Left cardiac atrium (tissue), 4 donors: ENCODE data around the gene JAK2. TPM values are rescaled to one million over a fixed set of nuclear protein-coding genes. Genes with fewer than 3 reads are reported as not detected.
A peak's percentile ranks its signal among the peaks of the same experiment; 100 is the strongest.
"Not testable (repeated sequence)": the region's sequence is repeated elsewhere in the genome, so short reads cannot be mapped to it uniquely, and the experiment has no call there.

Source experiments
- ATAC-seq, 2 donors: fragments of 200-7000 bp; cut with Tn5 transposase; one replicate each; pipeline ENCODE4 v1.9.1; 2020; ENCODE audit warnings: mild to moderate bottlenecking in 2 of 2, moderate library complexity in 2 of 2
- DNase-seq: peaks from one replicate; pipeline ENCODE4 v3.0.0-alpha.2; 2020
- intact Hi-C, 2 donors: fragments of 100-400 bp; cut with DNase I; formaldehyde crosslinking; loops; one replicate each; pipeline versions ENCODE4 v1.14.1 to v1.15.1; 2022 to 2023
- total RNA-seq, 2 donors: library from RNA; stranded (reverse); fragmentation: NEBNext Ultra II Directional; extraction: Animal tissue kit (Norgen Biotek cat#: 25700); gene quantifications; one replicate each; pipeline ENCODE4 v1.2.1, GENCODE V29; 2021
- donor health status: DM: no; HTN: yes; CAD: no.
- donor health status: DM: no; HTN: yes; CAD: no; lungs with severe emphysema.
- donor health status: DM: yes; HTN: yes; CAD: no.
- donor health status: Dilated cardiomyopathy.

Gene JAK2
- total RNA-seq, 2 donors from 2014 or later = 11.4 to 11.8 TPM

DNA sequence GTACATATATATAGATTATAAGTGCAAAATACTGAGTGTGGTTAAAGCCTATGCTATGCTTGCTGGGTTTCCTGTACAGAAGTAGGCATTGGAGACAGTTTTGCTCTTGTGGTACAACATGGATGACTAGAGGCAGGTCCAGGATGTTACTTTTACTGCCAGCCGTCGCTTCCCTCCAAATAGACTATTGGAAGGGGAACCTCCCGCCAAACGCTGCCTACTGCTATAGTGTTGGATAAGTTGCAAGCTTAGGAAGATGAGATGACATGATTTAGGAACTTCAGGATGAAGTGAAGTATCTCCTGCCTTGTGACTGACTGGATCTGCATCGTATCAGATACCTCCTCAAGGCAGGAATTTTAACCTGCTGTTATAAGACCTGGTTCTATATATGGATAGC, 30.9 kb downstream of the JAK2 start:
- no peak for ATAC-seq

DNA sequence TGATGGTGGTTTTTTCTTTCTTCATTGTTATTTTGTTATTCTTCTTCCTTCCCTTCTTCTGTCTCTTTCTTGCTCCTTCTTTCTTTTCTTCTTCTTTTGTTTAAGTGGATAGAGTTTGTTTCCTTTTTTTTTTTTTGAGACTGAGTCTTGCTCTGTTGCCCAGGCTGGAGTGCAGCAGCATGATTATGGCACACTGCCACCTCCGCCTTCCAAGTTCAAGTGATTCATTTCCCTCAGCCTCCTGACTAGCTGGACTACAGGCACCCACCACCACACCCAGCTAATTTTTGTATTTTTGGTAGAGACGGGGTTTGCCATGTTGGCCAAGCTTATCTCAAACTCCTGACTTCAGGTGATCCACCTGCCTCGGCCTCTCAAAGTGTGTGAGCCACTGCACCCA, 40.3 kb downstream of the JAK2 start:
- intact Hi-C loops = no loop called here
- peak; percentile 28 for DNase-seq

More for the DNA sequence above, 30.9 kb downstream of the JAK2 start:
- intact Hi-C loops = no loop called here
- no peak for DNase-seq

DNA sequence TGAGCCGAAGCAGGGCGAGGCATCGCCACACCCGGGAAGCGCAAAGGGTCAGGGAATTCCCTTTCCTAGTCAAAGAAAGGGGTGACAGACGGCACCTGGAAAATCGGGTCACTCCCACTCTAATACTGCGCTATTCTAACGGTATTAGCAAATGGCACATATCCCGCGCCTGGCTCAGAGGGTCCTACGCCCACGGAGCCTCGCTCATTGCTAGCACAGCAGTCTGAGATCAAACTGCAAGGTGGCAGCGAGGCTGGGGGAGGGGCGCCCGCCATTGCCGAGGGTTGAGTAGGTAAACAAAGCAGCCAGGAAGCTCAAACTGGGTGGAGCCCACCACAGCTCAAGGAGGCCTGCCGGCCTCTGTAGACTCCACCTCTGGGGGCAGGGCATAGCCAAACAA, 46.9 kb downstream of the JAK2 start:
- DNase-seq, ATAC-seq, intact Hi-C loops: not testable (repeated sequence)

More for the DNA sequence above, 40.3 kb downstream of the JAK2 start:
- ATAC-seq = no peak

DNA sequence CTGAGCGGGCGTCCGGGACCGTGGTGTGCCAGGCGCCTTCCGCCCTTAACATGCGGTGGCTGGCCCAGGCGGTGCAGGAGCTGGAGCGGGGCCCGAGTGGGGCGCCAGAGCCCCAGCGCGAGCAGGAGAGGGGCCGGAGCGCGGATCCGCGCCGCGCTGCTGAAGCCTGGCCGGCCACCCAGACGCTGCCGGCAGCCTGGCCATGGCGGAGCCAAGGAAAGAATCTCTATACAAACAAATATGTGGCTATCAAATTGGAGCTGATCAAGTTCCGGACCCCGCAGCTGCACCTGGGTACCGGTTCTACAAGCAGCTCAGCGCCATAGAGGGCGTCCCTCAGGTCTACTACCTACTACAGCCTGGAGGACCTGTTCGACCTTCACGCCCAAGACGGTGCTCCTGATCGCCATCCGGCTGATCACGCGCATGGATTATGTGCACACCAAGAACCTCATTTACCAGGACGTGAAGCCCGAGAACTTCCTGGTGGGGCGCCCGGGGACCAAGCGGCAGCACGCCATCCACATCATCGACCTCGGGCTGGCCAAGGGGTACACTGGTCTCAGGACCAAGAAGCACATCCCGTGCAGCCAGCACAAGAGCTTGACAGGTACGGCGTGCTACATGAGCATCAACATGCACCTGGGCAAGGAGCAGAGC, 55.8 kb downstream of the JAK2 start:
- DNase-seq (peak; percentile 18), ATAC-seq (no peak)
- intact Hi-C loops = no loop called here

DNA sequence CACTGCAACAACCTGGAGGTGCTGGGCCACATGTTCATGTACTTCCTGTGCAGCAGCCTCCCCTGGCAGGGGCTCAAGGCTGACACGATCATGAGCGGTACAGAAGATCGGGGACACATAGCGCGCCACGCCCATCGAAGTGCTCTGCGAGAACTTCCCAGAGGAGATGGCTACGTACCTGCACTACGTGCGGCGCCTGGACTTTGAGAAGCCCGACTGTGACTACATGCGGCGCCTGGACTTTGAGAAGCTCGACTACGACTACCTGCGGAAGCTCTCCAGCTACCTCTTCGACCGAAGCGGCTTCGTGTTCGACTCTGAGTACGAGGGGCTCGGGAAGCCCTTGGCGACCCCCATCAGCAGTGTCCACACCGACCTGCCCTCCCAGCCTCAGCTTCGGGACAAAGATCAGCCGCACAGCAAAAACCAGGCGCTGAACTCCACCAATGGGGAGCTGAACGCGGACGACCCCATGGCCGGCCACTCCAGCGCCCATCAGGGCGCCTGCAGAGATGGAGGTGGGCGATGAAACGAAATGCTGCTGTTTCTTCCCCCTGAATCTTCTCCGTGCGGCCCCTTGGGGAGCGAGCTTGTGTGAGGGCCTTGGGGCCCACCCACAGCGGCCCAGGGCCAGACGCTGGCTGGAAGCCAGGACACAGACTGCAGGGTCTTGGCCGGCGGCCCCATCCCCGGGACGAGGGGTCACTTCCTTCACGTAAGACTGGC, 56.5 kb downstream of the JAK2 start:
- DNase-seq (peak; percentile 18), ATAC-seq (no peak)
- intact Hi-C loops = no loop called here

DNA sequence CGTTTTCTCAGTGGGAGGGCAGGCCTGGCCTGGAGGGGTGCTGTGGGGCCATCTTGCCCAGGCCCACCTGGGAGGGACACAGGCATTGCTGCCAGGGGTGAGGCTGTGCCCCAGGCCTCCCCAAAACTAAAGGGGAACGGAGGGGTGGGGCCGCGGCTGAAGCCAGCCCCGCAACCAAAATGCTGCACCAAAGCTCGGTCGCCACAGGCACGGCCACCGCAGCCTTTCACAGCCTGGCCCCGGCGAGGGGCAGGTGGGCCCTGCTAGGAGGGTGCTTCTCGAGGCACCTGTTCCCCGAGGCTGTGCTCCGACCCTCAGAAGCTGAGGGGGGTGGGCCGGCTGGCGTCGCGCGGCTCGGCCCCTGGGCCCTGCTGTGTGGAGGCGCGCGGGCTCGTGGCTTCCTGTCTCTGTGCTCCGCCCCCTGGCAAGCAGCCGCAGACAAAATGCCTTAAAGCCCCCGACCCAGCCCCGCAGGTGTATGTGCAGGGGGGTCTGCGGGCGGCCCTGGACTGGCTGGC, 57.6 kb downstream of the JAK2 start:
- ATAC-seq (peak; percentile 23 to 44), DNase-seq (peak; percentile 24)
- intact Hi-C loops = no loop called here

DNA sequence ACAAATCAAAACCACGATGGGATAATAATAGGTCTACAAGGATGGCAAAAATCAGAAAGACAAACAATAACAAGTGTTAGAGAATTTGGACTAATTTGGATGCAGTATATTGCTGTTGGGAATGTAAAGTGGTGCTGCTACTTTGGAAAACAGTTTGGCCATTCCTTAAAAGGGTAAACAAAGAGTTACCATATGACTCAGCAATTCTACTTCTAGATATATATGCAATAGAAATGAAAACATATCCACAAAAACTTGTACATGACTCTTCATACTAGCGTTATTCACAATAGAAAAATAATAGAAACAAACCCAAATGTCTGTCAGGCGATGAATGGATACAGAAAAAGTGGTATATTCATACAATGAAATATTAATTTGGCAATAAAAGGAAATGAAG, 58.3 kb downstream of the JAK2 start:
- intact Hi-C loops = no loop called here
- ATAC-seq = no peak
- no peak for DNase-seq

DNA sequence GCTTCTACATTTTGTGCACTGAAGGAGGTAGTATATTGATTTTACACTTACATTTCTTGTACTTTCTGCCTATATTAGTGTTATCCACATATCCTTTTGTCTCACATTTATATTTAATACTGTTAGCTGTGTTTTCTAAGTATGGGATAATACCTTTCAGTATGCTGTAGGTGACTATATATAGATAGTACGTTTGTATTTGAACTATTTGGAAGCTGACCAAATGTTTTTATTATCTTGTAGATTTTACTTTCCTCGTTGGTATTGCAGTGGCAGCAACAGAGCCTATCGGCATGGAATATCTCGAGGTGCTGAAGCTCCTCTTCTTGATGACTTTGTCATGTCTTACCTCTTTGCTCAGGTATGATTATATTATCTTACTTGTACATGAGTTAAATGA, 59.1 kb downstream of the JAK2 start:
- ATAC-seq (no peak), DNase-seq (no peak)
- intact Hi-C loops = no loop called here

DNA sequence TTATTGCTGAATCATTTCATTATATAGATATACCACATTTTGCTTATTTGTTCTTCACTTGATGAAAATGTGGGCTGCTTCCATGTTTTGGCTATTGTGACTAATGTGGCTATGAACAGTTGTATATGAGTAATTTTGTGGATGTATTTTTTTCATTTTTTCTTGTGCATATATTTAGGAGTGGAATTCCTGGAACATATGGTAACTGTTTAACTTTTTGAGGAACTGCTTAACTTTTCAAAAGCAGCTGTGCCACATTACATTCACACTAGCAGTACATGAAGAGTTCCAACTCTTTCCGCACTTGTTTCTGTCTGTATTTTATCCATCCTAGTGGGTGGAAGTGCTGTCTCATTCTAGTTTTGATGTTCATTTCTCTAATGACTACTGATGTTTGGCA, 67.8 kb downstream of the JAK2 start:
- no peak for DNase-seq
- intact Hi-C loops = no loop called here
- no peak for ATAC-seq

DNA sequence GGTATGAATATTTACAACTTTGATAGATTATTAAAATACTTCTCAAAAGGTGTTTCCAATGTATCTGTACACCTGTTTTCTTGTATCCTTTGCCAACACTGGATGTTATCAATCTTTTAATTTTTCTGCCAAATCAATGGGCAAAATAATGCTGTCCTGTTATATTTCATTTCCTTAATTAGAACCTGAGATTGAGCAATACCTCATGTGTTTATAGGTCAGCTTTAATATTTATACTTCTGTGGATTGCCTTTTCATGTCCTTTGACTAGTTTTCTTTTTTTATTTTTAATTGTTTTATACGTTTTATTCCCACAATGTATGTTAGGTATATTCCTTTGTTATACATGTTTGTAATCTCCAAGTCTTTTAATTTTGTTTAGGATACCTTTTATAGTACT, 77.6 kb downstream of the JAK2 start:
- ATAC-seq (no peak), DNase-seq (no peak)
- intact Hi-C loops = no loop called here

DNA sequence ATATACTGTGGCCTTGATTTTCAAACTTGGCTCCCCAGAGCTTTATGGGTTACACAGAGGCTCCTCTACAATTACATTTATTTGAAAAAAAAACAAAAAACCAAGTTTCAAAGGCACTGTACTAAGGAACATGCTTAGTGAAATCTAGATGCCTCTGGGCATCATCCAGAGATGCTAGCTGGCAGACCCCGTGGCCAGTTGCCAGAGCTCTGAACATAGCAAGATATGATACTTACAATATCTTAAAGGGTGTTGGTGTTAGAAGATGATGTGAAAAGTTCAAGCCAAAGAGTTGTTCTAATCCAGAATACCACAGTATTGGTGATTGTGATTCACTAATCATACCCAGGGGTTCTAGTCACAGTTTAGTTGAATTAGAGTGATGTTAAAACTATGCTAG, 87.8 kb downstream of the JAK2 start:
- ATAC-seq (no peak), DNase-seq (peak; percentile 19)
- intact Hi-C loops = no loop called here

DNA sequence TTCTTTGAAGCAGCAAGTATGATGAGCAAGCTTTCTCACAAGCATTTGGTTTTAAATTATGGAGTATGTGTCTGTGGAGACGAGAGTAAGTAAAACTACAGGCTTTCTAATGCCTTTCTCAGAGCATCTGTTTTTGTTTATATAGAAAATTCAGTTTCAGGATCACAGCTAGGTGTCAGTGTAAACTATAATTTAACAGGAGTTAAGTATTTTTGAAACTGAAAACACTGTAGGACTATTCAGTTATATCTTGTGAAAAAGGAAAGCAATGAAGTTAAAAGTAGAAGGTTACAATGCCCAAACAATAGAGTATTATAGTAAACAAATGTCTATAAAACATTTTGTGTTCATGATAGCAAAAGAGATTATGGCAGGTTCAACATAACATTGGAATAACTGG, 88.6 kb downstream of the JAK2 start:
- DNase-seq (no peak), ATAC-seq (no peak)
- intact Hi-C loops = no loop called here

DNA sequence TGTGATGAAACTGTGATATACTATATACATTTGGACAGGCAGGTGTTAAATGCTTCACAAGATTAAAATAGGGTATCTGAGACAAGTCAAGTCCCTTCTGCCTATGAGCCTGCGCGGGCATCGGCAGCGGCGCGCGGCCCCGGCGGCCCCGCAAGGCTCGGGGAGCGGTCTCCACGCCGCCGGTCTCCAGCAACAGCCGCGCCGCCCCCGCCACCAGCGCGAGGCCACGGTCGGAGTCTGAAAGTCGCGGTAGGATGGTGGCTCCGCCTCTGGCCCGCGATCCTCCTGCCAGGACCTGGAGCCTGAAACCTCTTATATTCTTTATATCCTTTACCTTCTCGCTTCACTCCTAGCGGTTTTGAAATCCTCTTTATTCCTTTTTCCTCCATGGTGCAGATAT, 100.9 kb downstream of the JAK2 start:
- DNase-seq (no peak), ATAC-seq (no peak)
- intact Hi-C loops = no loop called here

DNA sequence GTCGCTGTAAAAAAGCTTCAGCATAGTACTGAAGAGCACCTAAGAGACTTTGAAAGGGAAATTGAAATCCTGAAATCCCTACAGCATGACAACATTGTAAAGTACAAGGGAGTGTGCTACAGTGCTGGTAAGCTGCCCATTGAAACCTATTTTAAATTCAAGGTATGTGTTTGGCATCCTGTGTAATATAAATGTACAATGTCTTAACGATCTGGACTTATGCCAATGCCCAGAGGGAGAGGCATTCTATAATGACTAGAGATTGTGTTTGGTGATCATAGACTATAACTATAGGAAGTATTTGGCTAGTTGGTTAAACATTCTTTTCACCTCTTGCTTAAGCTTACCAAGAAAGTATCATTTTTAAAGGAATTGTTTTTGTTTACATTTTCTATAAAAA, 104.7 kb downstream of the JAK2 start:
- no peak for DNase-seq
- intact Hi-C loops = no loop called here
- no peak for ATAC-seq

DNA sequence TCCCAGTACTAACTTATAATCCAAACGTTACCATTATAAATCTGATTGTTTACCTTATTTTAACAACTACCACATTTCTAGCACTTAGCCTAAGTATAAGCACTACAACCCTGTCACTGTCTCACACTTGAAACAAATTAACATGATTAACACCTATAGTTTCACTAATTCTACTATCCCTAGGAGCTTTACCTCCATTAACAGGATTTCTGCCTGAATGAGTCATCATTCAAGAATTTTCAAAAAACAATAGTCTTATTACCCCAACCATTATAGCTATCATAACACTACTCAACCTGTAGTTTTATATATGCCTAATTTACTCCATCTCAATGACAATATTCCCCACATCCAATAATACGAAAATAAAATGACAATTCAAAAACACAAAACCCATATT, 110.7 kb downstream of the JAK2 start:
- ATAC-seq = no peak
- intact Hi-C loops = no loop called here
- no peak for DNase-seq

DNA sequence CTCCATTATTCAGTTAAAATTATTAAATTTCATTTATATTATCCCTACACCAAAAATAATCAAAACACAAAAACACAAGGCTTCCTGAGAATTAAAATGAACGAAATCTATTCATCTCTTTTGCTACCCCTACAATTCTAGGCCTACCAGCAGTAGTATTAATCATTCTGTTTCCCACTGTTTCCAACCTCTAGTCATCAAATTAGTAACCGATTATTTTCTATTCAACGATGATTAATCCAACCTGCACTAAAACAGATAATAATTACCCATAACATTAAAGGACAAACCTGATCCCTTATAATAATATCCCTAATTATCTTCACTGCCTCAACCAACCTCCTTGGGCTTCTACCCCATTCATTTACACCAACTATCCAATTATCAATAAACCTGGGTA, 114.4 kb downstream of the JAK2 start:
- intact Hi-C loops = no loop called here

DNA sequence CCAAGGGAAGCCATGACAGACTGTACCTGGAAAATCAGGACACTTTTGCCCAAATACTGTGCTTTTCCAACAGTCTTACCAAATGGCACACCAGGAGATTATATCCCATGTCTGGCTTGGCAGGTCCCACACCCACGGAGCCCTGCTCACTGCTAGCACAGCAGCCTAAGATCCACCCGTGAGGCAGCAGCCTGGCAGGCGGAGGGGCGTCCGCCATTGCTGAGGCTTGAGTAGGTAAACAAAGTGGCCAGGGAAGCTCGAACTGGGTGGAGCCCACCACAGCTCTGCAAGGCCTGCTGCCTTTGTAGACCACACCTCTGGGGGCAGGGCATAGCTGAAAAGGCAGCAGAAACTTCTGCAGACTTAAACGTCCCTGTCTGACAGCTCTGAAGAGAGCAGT, 116.1 kb downstream of the JAK2 start:
- DNase-seq, ATAC-seq, intact Hi-C loops: not testable (repeated sequence)

More for the DNA sequence above, 114.4 kb downstream of the JAK2 start:
- DNase-seq (no peak), ATAC-seq (no peak)

DNA sequence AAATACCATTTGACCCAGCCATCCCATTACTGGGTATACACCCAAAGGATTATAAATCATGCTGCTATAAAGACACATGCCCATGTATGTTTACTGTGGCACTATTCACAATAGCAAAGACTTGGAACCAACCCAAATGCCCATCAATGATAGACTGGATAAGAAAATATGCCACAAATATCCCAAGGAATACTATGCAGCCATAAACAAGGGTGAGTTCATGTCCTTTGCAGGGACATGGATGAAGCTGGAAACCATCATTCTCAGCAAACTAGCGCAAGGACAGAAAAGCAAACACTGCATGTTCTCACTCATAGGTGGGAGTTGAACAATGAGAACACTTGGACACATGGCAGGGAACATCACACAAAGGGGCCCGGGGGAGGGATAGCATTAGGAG, 121.4 kb downstream of the JAK2 start:
- intact Hi-C loops, ATAC-seq, DNase-seq: not testable (repeated sequence)

DNA sequence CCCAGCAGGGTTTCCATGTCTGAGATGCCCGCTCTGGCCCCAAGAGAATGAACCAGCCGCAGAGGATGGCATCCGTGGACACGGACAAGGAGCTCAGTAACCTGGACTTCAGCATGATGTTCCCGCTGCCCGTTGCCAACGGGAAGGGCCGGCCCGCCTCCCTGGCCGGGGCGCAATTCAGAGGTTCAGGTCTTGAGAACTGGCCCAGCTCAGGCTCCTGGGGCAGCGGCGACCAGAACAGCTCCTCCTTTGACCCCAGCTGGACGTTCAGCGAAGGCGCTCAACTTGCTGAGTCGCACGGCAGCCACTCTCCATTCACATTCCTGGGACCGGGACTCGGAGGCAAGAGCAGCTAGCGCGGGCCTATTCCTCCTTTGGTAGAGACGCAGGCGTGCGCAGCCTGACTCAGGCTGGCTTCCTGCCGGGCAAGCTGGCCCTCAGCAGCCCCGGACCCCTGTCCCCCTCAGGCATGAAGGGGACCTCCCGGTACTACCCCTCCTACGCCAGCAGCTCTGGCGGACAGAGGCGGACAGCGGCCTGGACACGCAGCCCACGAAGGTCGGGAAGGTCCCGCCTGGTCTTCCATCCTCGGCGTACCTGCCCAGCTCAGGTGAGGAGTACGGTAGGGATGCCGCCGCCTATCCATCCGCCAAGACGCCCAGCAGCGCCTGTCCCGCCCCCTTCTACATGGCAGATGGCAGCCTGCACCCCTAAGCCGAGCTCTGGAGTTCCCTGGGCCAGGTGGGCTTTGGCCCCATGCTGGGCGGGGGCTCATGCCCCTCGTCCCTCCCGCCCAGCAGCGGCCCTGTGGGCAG, 126.0 kb downstream of the JAK2 start:
- peak; percentile 18 for DNase-seq
- peak in 1 of 2 donors; percentile 16 for ATAC-seq
- intact Hi-C loops = no loop called here

DNA sequence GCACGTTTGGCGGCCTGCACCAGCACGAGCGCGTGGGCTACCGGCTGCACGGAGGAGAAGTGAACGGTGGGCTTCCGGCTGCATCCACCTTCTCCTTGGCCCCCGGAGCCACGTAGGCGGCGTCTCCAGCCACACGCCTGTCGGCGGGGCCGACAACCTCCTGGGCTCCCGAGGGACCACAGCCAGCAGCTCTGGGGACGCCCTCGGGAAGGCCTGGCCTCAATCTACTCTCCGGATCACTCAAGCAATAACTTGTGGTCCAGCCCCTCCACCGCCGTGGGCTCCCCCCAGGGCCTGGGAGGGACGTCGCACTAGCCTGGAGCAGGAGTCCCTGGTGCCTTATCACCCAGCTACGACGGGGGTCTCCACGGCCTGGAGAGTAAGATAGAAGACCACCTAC, 126.6 kb downstream of the JAK2 start:
- intact Hi-C loops = no loop called here
- DNase-seq (peak; percentile 12), ATAC-seq (no peak)
